Measurements from ENCODE around the gene NHS. TPM values are rescaled to one million over a fixed set of nuclear protein-coding genes. Genes with fewer than 3 reads are reported as not detected.

Gene NHS
- polyA plus RNA-seq, 1 donor (not counting 4 experiments of a cell fraction or from before 2014, with no cell fraction given), result 5.4 TPM

- DNase-seq (ENCODE audit: low read depth, low spot score), result no peak
- FAIRE-seq, result no peak
- Histone ChIP-seq H2AFZ (ENCODE audit: control insufficient read depth, low read length) (no peak overlapping the region), H3K4me3 (ENCODE audit: control insufficient read depth in 2 of 3, extremely low read depth in 1 of 3, insufficient read depth in 2 of 3, low read depth in 1 of 3, low read length in 3 of 3) (no peak overlapping the region), H3K9me1 (ENCODE audit: control insufficient read depth, extremely low read depth, insufficient read depth, low read length) (peaks cover 4% of the 10 kb centered on the region), H3K9ac (ENCODE audit: control insufficient read depth, extremely low read depth, insufficient read depth, low read length) (no peak overlapping the region), H3K79me2 (ENCODE audit: control insufficient read depth, insufficient read depth, low read length) (peaks cover 1% of the 10 kb centered on the region), H3K4me1 (ENCODE audit: control insufficient read depth, extremely low read depth, insufficient read depth, low read length) (peaks cover 25% of the 10 kb centered on the region), H3K27ac (ENCODE audit: control insufficient read depth, insufficient read depth, low read length) (no peak overlapping the region), H3K27me3 (ENCODE audit: control insufficient read depth, extremely low read depth, insufficient read depth, low read length) (no peaks in the 10 kb centered on the region), H3K4me2 (ENCODE audit: control insufficient read depth, extremely low read depth, insufficient read depth, low read depth, low read length) (no peak overlapping the region), H4K20me1 (ENCODE audit: control insufficient read depth, extremely low read depth, insufficient read depth, low read length) (no peaks in the 10 kb centered on the region), H3K36me3 (ENCODE audit: control insufficient read depth in 2 of 2, extremely low read depth in 1 of 2, insufficient read depth in 2 of 2, low read length in 2 of 2) (peaks cover 0 to 1% of the 10 kb centered on the region in 2 experiments), H3K9me3 (ENCODE audit: control insufficient read depth, low read depth, low read length) (no peaks in the 10 kb centered on the region)
- dilution Hi-C loops (cut with MboI; ENCODE audit: extremely low pct_ligation_motif_present, low sequenced_read_pairs), result no loop called here
- TF ChIP-seq CTCF (optimal IDR thresholded peaks at IDR 0.05 in 1 of 3, IDR thresholded peaks at IDR 0.05 in 1 of 3, conservative IDR thresholded peaks at IDR 0.05 in 1 of 3; ENCODE audit: extremely low read depth in 1 of 3, insufficient read depth in 2 of 3, low read length in 3 of 3) (no peak), EZH2 (IDR thresholded peaks at IDR 0.05; ENCODE audit: low read length) (no peak)
Measured at GRCh38 chrX:17563515-17563914, 188.5 kb downstream of the NHS start.

- Histone ChIP-seq H4K20me1 (ENCODE audit: control insufficient read depth, extremely low read depth, insufficient read depth, low read length) (no peaks in the 10 kb centered on the region), H3K4me3 (ENCODE audit: control insufficient read depth in 2 of 3, extremely low read depth in 1 of 3, insufficient read depth in 2 of 3, low read depth in 1 of 3, low read length in 3 of 3) (no peak overlapping the region), H3K4me2 (ENCODE audit: control insufficient read depth, extremely low read depth, insufficient read depth, low read depth, low read length) (no peak overlapping the region), H3K79me2 (ENCODE audit: control insufficient read depth, insufficient read depth, low read length) (peaks cover 1% of the 10 kb centered on the region), H3K9me1 (ENCODE audit: control insufficient read depth, extremely low read depth, insufficient read depth, low read length) (peaks cover 4% of the 10 kb centered on the region), H3K9me3 (ENCODE audit: control insufficient read depth, low read depth, low read length) (no peaks in the 10 kb centered on the region), H3K36me3 (ENCODE audit: control insufficient read depth in 2 of 2, extremely low read depth in 1 of 2, insufficient read depth in 2 of 2, low read length in 2 of 2) (peaks cover 0 to 1% of the 10 kb centered on the region in 2 experiments), H3K27me3 (ENCODE audit: control insufficient read depth, extremely low read depth, insufficient read depth, low read length) (no peaks in the 10 kb centered on the region), H3K27ac (ENCODE audit: control insufficient read depth, insufficient read depth, low read length) (no peak overlapping the region), H3K4me1 (ENCODE audit: control insufficient read depth, extremely low read depth, insufficient read depth, low read length) (peaks cover 16% of the 10 kb centered on the region), H2AFZ (ENCODE audit: control insufficient read depth, low read length) (no peak overlapping the region), H3K9ac (ENCODE audit: control insufficient read depth, extremely low read depth, insufficient read depth, low read length) (no peak overlapping the region)
- no peak for FAIRE-seq
- TF ChIP-seq CTCF (optimal IDR thresholded peaks at IDR 0.05 in 1 of 3, IDR thresholded peaks at IDR 0.05 in 1 of 3, conservative IDR thresholded peaks at IDR 0.05 in 1 of 3; ENCODE audit: extremely low read depth in 1 of 3, insufficient read depth in 2 of 3, low read length in 3 of 3), result no peak
- no peak for TF ChIP-seq EZH2 (IDR thresholded peaks at IDR 0.05; ENCODE audit: low read length)
- DNase-seq (ENCODE audit: low read depth, low spot score), result no peak
- dilution Hi-C loops (cut with MboI; ENCODE audit: extremely low pct_ligation_motif_present, low sequenced_read_pairs), result no loop called here
Measured at GRCh38 chrX:17564689-17565409, 189.8 kb downstream of the NHS start.
